Stomach (tissue), 9 donors: Measurements from ENCODE around the gene CD44. TPM values are rescaled to one million over a fixed set of nuclear protein-coding genes. Genes with fewer than 3 reads are reported as not detected.

Experiments used
- DNase-seq, 2 donors: peaks; one replicate each; pipeline versions ENCODE4 v3.0.0 to v3.0.0-alpha.2; 2013 to 2019
- H3K27ac ChIP-seq, 5 donors: fragments of 200-600 bp in 4 of 5; sonication (generic) in 4 of 5; one replicate each; pipeline ENCODE4 v1.5.1; 2013 to 2019; ENCODE audit warnings: mild to moderate bottlenecking in 1 of 5, moderate library complexity in 1 of 5
- H3K27me3 ChIP-seq, 3 donors: fragments of 200-600 bp; sonication (generic); one replicate each; pipeline ENCODE4 v1.5.1; 2017 to 2019; ENCODE audit warnings: mixed run types in 1 of 3
- H3K36me3 ChIP-seq, 4 donors: fragments of 200-600 bp; sonication (generic); 1 replicate in 3 of 4; 2 replicates in 1 of 4; pipeline ENCODE4 v1.5.1; 2016 to 2019
- H3K4me1 ChIP-seq, 4 donors: fragments of 200-600 bp; sonication (generic); one replicate each; pipeline ENCODE4 v1.5.1; 2016 to 2019
- H3K4me3 ChIP-seq, 4 donors: fragments of 200-600 bp; sonication (generic) in 3 of 4; one replicate each; pipeline ENCODE4 v1.5.1; 2016 to 2019; ENCODE audit warnings: mild to moderate bottlenecking in 1 of 4
- H3K9me3 ChIP-seq, 4 donors: fragments of 200-600 bp; sonication (generic); one replicate each; pipeline ENCODE4 v1.5.1; 2016 to 2019
- CTCF ChIP-seq, 7 experiments: fragments of 450-650 bp in 4 of 7; fragments of 200-600 bp in 3 of 7; sonication (generic) in 3 of 7; IDR thresholded peaks; one replicate each; pipeline ENCODE4 v1.5.1; 2016 to 2019; ENCODE audit warnings: antibody characterized with exemption in 7 of 7, control low read depth in 2 of 7, mild to moderate bottlenecking in 1 of 7
- EP300 ChIP-seq: sonication (generic); formaldehyde crosslinking; IDR thresholded peaks from one replicate; pipeline ENCODE4 v1.6.1; 2017; ENCODE audit warnings: antibody characterized with exemption
- POLR2A ChIP-seq, 4 donors: fragments of 450-650 bp; IDR thresholded peaks; one replicate each; pipeline ENCODE4 v1.6.1; 2016; ENCODE audit warnings: antibody characterized with exemption in 4 of 4, control low read depth in 2 of 4, mild to moderate bottlenecking in 1 of 4, moderate library complexity in 1 of 4
- POLR2AphosphoS5 ChIP-seq, 3 donors: sonication (generic); formaldehyde crosslinking; IDR thresholded peaks; one replicate each; pipeline ENCODE4 v1.6.1; 2016; ENCODE audit warnings: antibody characterized with exemption in 3 of 3
- WGBS, 5 donors: extraction: QIAGEN DNeasy Blood & Tissue Kit in 3 of 5; methylation state at CpG; one replicate each; pipeline versions ENCODE4 v1.1.5 to v1.1.7; 2013 to 2018; 5-methylcytosine and 5-hydroxymethylcytosine counted together
- intact Hi-C: fragments of 100-400 bp; cut with DNase I; formaldehyde crosslinking; loops from one replicate; pipeline ENCODE4 v1.15.1; 2023; ENCODE audit warnings: low total_unique reads
- polyA plus RNA-seq, 3 donors: library from polyadenylated mRNA; stranded (reverse); fragments of 200-250 nt; gene quantifications; one replicate each; pipeline ENCODE4 v1.2.3, GENCODE V29; 2013
- total RNA-seq, 5 donors: library from RNA; depleted of rRNA; stranded (reverse); fragments of >200 nt; gene quantifications; one replicate each; pipeline versions ENCODE4 v1.1.0 to v1.2.3, GENCODE V29; 2014 to 2016
- donor health status: healthy with polysubstance abuse.
- donor health status: Bipolar disorder and iron deficiency.
- donor health status: healthy.

Gene CD44
- total and polyA plus RNA-seq, 8 donors: 47.5 to 229 (median 102) TPM

GRCh38 chr11:35210876-35211546 lies 72.0 kb downstream of the CD44 start:
- intact Hi-C loops: no loop called here
- 41 to 73% (median 48%) methylated on average over 3 of the region's 3 CpGs for WGBS, 5 donors
- Histone ChIP-seq H3K36me3 (peaks cover 10 to 60% (median 33%) of the 10 kb centered on the region in 4 donors), H3K27ac (no peak overlapping the region), H3K9me3 (peaks cover 0 to 4% (median 0%) of the 10 kb centered on the region in 4 donors), H3K4me3 (no peak overlapping the region), H3K27me3 (no peaks in the 10 kb centered on the region), H3K4me1 (peaks cover 0 to 48% (median 18%) of the 10 kb centered on the region in 4 donors)
- TF ChIP-seq CTCF (IDR thresholded peaks at IDR 0.05): no peak
- TF ChIP-seq POLR2A (IDR thresholded peaks at IDR 0.05): no peak
- no peak for TF ChIP-seq POLR2AphosphoS5 (IDR thresholded peaks at IDR 0.05)
- TF ChIP-seq EP300: no peak
- DNase-seq: no peak

GRCh38 chr11:35211952-35212351 lies 73.0 kb downstream of the CD44 start:
- 80 to 87% (median 85%) methylated on average over 3 of the region's 3 CpGs for WGBS, 5 donors
- no peaks in the 10 kb centered on the region for H3K27me3 ChIP-seq
- H3K4me1 ChIP-seq: peaks cover 0 to 56% (median 19%) of the 10 kb centered on the region in 4 donors
- H3K9me3 ChIP-seq: peaks cover 0 to 4% (median 0%) of the 10 kb centered on the region in 4 donors
- H3K27ac ChIP-seq: peak overlapping the region in 4 of 5 donors; percentile 49 to 69 (median 57)
- peaks cover 10 to 62% (median 38%) of the 10 kb centered on the region in 4 donors for H3K36me3 ChIP-seq
- intact Hi-C loops: no loop called here
- TF ChIP-seq CTCF (IDR thresholded peaks at IDR 0.05) (no peak), POLR2A (IDR thresholded peaks at IDR 0.05) (no peak), EP300 (no peak), POLR2AphosphoS5 (IDR thresholded peaks at IDR 0.05) (no peak)
- DNase-seq: no peak
- H3K4me3 ChIP-seq: no peak overlapping the region

GRCh38 chr11:35214226-35214770 lies 75.3 kb downstream of the CD44 start:
- Histone ChIP-seq H3K27me3 (no peaks in the 10 kb centered on the region), H3K9me3 (peaks cover 0 to 4% (median 0%) of the 10 kb centered on the region in 4 donors), H3K36me3 (peaks cover 10 to 58% (median 36%) of the 10 kb centered on the region in 4 donors), H3K4me1 (peaks cover 0 to 64% (median 29%) of the 10 kb centered on the region in 4 donors), H3K27ac (peak overlapping the region in 2 of 5 donors; percentile 4 to 55), H3K4me3 (no peak overlapping the region)
- intact Hi-C loops: no loop called here
- 67 to 84% (median 83%) methylated on average over 2 of the region's 2 CpGs for WGBS, 5 donors
- TF ChIP-seq POLR2AphosphoS5 (IDR thresholded peaks at IDR 0.05) (no peak), POLR2A (IDR thresholded peaks at IDR 0.05) (no peak), EP300 (no peak), CTCF (IDR thresholded peaks at IDR 0.05) (no peak)
- no peak for DNase-seq

- WGBS, 5 donors: 41 to 62% (median 58%) methylated on average over 1 of the region's 1 CpG
- peak overlapping the region in 1 of 5 donors; percentile 55 for H3K27ac ChIP-seq
- no peak overlapping the region for H3K4me3 ChIP-seq
Observed at GRCh38 chr11:35214792-35215193, 75.8 kb downstream of the CD44 start.

More at GRCh38 chr11:35214792-35215193, 75.8 kb downstream of the CD44 start:
- no peak for DNase-seq
- intact Hi-C loops: no loop called here
- Histone ChIP-seq H3K36me3 (peaks cover 10 to 58% (median 36%) of the 10 kb centered on the region in 4 donors), H3K27me3 (no peaks in the 10 kb centered on the region), H3K9me3 (peaks cover 0 to 4% (median 0%) of the 10 kb centered on the region in 4 donors), H3K4me1 (peaks cover 0 to 66% (median 30%) of the 10 kb centered on the region in 4 donors)
- TF ChIP-seq POLR2AphosphoS5 (IDR thresholded peaks at IDR 0.05): peak in 1 of 3 donors; percentile 45
- TF ChIP-seq POLR2A (IDR thresholded peaks at IDR 0.05): no peak
